Ascending aorta (tissue), 2 donors: Measurements from ENCODE around the gene MSH6. TPM values are rescaled to one million over a fixed set of nuclear protein-coding genes. Genes with fewer than 3 reads are reported as not detected.

Source experiments
- DNase-seq, 2 donors: peaks; one replicate each; pipeline ENCODE4 v3.0.0-alpha.2; 2019; ENCODE audit warnings: low spot score in 2 of 2
- H3K27ac ChIP-seq, 2 donors: fragments of 200-600 bp; sonication (generic); one replicate each; pipeline ENCODE4 v1.5.1; 2016 to 2017; ENCODE audit warnings: mild to moderate bottlenecking in 1 of 2
- H3K27me3 ChIP-seq: fragments of 200-600 bp; sonication (generic); one replicate; pipeline ENCODE4 v1.5.1; 2017
- H3K36me3 ChIP-seq, 2 donors: fragments of 200-600 bp; sonication (generic); one replicate each; pipeline ENCODE4 v1.5.1; 2016
- H3K4me1 ChIP-seq, 2 donors: fragments of 200-600 bp; sonication (generic); one replicate each; pipeline ENCODE4 v1.5.1; 2016 to 2017; ENCODE audit warnings: mild to moderate bottlenecking in 1 of 2
- H3K4me3 ChIP-seq, 2 donors: fragments of 200-600 bp; sonication (generic); one replicate each; pipeline ENCODE4 v1.5.1; 2016 to 2017; ENCODE audit warnings: mild to moderate bottlenecking in 1 of 2
- H3K9me3 ChIP-seq, 2 donors: fragments of 200-600 bp; sonication (generic); one replicate each; pipeline ENCODE4 v1.5.1; 2016
- intact Hi-C: fragments of 100-400 bp; cut with DNase I; formaldehyde crosslinking; loops from one replicate; pipeline ENCODE4 v1.15.1; 2023
- total RNA-seq: library from RNA; depleted of rRNA; stranded (reverse); fragments of >200 nt; gene quantifications from one replicate; pipeline ENCODE4 v1.1.0, GENCODE V29; 2016
- TF ChIP-seq, protein P1 (sequence below), 3 experiments: fragments of 200-600 bp in 2 of 3; fragments of 450-650 bp in 1 of 3; sonication (generic) in 2 of 3; IDR thresholded peaks; one replicate each; pipeline ENCODE4 v1.5.1; 2016 to 2019; ENCODE audit warnings: antibody characterized with exemption in 3 of 3, mild to moderate bottlenecking in 1 of 3, moderate library complexity in 1 of 3

The MSH6 gene
- total RNA-seq, 1 donor from 2014 or later: 11.8 TPM

DNA sequence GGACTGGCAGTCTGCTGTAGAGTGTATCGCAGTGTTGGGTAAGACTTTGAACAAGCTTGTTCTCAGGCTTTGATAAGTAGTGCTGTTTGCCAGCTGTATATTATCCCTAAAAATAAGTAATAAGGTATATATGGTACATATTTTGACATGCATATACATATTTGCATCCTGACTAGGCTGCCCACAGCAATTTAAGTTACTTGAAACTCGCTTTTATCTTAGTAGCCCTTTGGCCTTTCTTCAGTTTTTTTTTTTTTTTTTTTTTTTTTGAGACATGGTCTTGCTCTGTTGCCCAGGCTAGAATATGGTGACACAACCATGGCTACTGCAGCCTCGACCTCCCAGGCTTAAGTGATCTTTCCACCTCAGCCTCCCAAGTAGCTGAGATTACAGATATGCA lies 18.2 kb downstream of the MSH6 start:
- no peak for DNase-seq
- Histone ChIP-seq H3K27me3 (no peaks in the 10 kb centered on the region), H3K9me3 (peaks cover 0 to 9% of the 10 kb centered on the region in 2 donors), H3K27ac (no peak overlapping the region), H3K4me1 (no peaks in the 10 kb centered on the region), H3K4me3 (no peak overlapping the region), H3K36me3 (peaks cover 83 to 96% of the 10 kb centered on the region in 2 donors)
- intact Hi-C loops: no loop called here
- TF ChIP-seq, protein P1, sequence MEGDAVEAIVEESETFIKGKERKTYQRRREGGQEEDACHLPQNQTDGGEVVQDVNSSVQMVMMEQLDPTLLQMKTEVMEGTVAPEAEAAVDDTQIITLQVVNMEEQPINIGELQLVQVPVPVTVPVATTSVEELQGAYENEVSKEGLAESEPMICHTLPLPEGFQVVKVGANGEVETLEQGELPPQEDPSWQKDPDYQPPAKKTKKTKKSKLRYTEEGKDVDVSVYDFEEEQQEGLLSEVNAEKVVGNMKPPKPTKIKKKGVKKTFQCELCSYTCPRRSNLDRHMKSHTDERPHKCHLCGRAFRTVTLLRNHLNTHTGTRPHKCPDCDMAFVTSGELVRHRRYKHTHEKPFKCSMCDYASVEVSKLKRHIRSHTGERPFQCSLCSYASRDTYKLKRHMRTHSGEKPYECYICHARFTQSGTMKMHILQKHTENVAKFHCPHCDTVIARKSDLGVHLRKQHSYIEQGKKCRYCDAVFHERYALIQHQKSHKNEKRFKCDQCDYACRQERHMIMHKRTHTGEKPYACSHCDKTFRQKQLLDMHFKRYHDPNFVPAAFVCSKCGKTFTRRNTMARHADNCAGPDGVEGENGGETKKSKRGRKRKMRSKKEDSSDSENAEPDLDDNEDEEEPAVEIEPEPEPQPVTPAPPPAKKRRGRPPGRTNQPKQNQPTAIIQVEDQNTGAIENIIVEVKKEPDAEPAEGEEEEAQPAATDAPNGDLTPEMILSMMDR (IDR thresholded peaks at IDR 0.05): no peak

DNA sequence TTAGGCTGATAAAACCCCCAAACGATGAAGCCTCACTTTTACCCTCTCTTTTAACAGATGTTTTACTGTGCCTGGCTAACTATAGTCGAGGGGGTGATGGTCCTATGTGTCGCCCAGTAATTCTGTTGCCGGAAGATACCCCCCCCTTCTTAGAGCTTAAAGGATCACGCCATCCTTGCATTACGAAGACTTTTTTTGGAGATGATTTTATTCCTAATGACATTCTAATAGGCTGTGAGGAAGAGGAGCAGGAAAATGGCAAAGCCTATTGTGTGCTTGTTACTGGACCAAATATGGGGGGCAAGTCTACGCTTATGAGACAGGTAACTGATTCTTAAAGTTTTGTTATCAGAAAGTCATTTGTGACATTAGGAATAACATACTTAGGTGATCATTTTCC lies 20.4 kb downstream of the MSH6 start:
- H3K4me1 ChIP-seq: no peaks in the 10 kb centered on the region
- no peak overlapping the region for H3K27ac ChIP-seq
- H3K36me3 ChIP-seq: peaks cover 75 to 95% of the 10 kb centered on the region in 2 donors
- no peak for DNase-seq
- no peaks in the 10 kb centered on the region for H3K27me3 ChIP-seq
- peaks cover 0 to 9% of the 10 kb centered on the region in 2 donors for H3K9me3 ChIP-seq
- TF ChIP-seq, protein P1 (IDR thresholded peaks at IDR 0.05): no peak
- H3K4me3 ChIP-seq: no peak overlapping the region
- intact Hi-C loops: no loop called here

DNA sequence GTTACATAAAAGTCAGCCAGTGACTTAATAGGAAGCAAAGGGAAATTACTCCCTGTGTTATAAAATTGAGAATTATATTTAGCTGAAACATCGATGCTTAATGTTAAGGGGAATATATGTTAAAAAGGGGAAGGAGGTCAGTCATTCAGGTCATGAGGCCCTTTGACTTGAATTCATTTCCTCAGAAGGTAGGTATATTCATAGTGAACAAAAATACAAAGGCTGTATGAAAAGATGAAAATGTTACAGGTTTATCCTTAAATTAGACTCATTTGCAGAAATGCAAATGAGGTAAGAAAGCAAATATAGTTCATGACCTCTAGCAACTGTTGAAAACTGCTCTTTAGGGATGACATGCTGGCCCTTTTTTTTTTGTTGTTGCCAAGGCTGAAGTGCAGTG lies 20.8 kb downstream of the MSH6 start:
- Histone ChIP-seq H3K9me3 (peaks cover 0 to 9% of the 10 kb centered on the region in 2 donors), H3K27ac (no peak overlapping the region), H3K27me3 (no peaks in the 10 kb centered on the region), H3K4me1 (no peaks in the 10 kb centered on the region), H3K4me3 (no peak overlapping the region), H3K36me3 (peaks cover 73 to 95% of the 10 kb centered on the region in 2 donors)
- DNase-seq: no peak
- intact Hi-C loops: no loop called here
- TF ChIP-seq, protein P1 (IDR thresholded peaks at IDR 0.05): no peak

DNA sequence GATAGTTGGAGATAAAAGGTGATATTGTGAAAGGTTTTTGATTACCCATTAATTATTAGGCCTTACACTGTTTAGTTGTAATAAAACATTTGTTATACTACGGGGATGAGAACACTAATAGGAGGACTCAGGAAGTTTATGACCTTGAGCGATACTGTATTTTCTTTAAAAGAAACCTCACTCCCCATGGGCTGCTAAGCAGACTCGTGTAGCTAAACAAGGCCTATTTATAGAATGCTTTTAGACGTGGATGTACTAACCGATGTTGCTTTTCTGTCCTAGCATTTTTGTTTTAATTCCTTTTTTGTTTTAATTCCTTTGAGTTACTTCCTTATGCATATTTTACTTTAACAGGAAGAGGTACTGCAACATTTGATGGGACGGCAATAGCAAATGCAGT lies 22.9 kb downstream of the MSH6 start:
- TF ChIP-seq, protein P1 (IDR thresholded peaks at IDR 0.05): no peak
- Histone ChIP-seq H3K27ac (no peak overlapping the region), H3K36me3 (peaks cover 70 to 88% of the 10 kb centered on the region in 2 donors), H3K4me1 (no peaks in the 10 kb centered on the region), H3K9me3 (peaks cover 0 to 9% of the 10 kb centered on the region in 2 donors), H3K4me3 (no peak overlapping the region), H3K27me3 (no peaks in the 10 kb centered on the region)
- DNase-seq: no peak
- intact Hi-C loops: no loop called here

DNA sequence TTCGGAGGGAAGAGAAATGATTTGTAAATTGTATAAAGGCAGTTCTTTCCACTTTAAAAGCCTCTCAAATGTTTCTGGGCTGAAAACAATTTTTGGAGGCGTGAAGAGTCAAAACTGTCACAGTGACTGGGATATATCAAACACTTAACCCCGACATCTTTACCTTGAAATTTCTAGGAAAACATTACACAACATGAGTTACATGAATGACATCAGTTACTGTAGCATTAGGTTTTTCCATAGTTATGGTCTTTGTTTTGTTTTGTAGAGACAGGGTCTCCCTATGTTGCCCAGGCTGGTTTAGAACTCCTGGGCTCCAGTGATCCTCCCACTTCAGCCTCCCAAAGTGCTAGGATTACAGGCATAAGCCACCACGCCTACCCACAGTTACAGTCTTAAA lies 25.7 kb downstream of the MSH6 start:
- no peak for DNase-seq
- peaks cover 0 to 2% of the 10 kb centered on the region in 2 donors for H3K9me3 ChIP-seq
- H3K27ac ChIP-seq: no peak overlapping the region
- TF ChIP-seq, protein P1 (IDR thresholded peaks at IDR 0.05): no peak
- peaks cover 54 to 77% of the 10 kb centered on the region in 2 donors for H3K36me3 ChIP-seq
- intact Hi-C loops: no loop called here
- no peaks in the 10 kb centered on the region for H3K27me3 ChIP-seq
- H3K4me1 ChIP-seq: no peaks in the 10 kb centered on the region
- no peak overlapping the region for H3K4me3 ChIP-seq

DNA sequence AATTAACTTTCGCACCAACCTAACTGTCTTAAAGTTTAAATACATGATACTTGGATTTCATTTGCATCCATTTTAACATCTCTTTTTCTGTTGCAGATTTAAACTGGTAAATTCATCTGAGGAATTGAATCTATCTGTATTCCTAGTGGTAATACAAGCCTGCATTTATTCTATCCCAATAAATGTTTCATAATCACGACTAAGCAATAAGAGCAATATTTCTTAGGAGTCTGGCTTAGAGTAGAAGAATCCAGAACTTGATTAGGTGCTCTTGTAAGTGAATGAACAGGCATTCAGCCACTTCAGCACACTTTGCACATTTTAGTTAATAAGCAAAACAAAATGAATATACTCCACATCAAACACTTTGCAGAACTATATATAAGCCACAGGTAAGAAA lies 27.0 kb downstream of the MSH6 start:
- intact Hi-C loops: no loop called here
- Histone ChIP-seq H3K4me3 (no peak overlapping the region), H3K9me3 (no peaks in the 10 kb centered on the region), H3K27ac (no peak overlapping the region), H3K36me3 (peaks cover 49 to 67% of the 10 kb centered on the region in 2 donors), H3K4me1 (no peaks in the 10 kb centered on the region), H3K27me3 (no peaks in the 10 kb centered on the region)
- DNase-seq: no peak
- TF ChIP-seq, protein P1 (IDR thresholded peaks at IDR 0.05): no peak
